ENCODE measurements around the gene C3orf80.
"Not testable (repeated sequence)": the region's sequence is repeated elsewhere in the genome, so short reads cannot be mapped to it uniquely, and the experiment has no call there.

C3orf80 gene

GRCh38 chr3:160225176-160226025 is at the start of gene C3orf80:
TSS of gene C3orf80 (plus strand) at chr3:160225422. CDS start at chr3:160225636, 214 bp downstream.
- DNase-seq = peak in 3 of 4 experiments; percentile 3 to 13 (median 13)

GRCh38 chr3:160176923-160177322 is 48.3 kb upstream of the C3orf80 start:
- no peak for DNase-seq

GRCh38 chr3:160178661-160179060 is 46.6 kb upstream of the C3orf80 start:
- DNase-seq = not testable (repeated sequence)

- DNase-seq = not testable (repeated sequence)
These were observed 45.8 kb upstream of the C3orf80 start for GRCh38 chr3:160179403-160179802.

GRCh38 chr3:160179906-160180305 is 45.3 kb upstream of the C3orf80 start:
- no peak for DNase-seq

GRCh38 chr3:160180581-160181216 is 44.5 kb upstream of the C3orf80 start:
- no peak for DNase-seq

GRCh38 chr3:160183345-160184076 is 41.7 kb upstream of the C3orf80 start:
- DNase-seq = no peak

GRCh38 chr3:160184655-160185054 is 40.6 kb upstream of the C3orf80 start:
- DNase-seq = no peak

GRCh38 chr3:160185751-160186150 is 39.5 kb upstream of the C3orf80 start:
- DNase-seq = no peak

- DNase-seq = no peak
These were observed 37.9 kb upstream of the C3orf80 start for GRCh38 chr3:160187288-160187687.

GRCh38 chr3:160192310-160193029 is 32.8 kb upstream of the C3orf80 start:
- DNase-seq = no peak

GRCh38 chr3:160193644-160194192 is 31.5 kb upstream of the C3orf80 start:
- no peak for DNase-seq

- DNase-seq = no peak
These were observed 30.8 kb upstream of the C3orf80 start for GRCh38 chr3:160194438-160194837.

- DNase-seq = no peak
These were observed 30.1 kb upstream of the C3orf80 start for GRCh38 chr3:160195106-160195505.

- DNase-seq = no peak
These were observed 28.6 kb upstream of the C3orf80 start for GRCh38 chr3:160196511-160197104.

GRCh38 chr3:160199108-160199507 is 26.1 kb upstream of the C3orf80 start:
- no peak for DNase-seq

GRCh38 chr3:160200353-160200752 is 24.9 kb upstream of the C3orf80 start:
- DNase-seq = no peak

- not testable (repeated sequence) for DNase-seq
These were observed 20.7 kb upstream of the C3orf80 start for GRCh38 chr3:160204396-160205011.

GRCh38 chr3:160205606-160206005 is 19.6 kb upstream of the C3orf80 start:
- DNase-seq = no peak

- DNase-seq = no peak
These were observed 14.9 kb upstream of the C3orf80 start for GRCh38 chr3:160210341-160210740.

- no peak for DNase-seq
These were observed 14.4 kb upstream of the C3orf80 start for GRCh38 chr3:160210799-160211221.

- no peak for DNase-seq
These were observed 12.0 kb upstream of the C3orf80 start for GRCh38 chr3:160213191-160213590.
